ENCODE data around the gene DIPK1C. TPM values are rescaled to one million over a fixed set of nuclear protein-coding genes. Genes with fewer than 3 reads are reported as not detected.

Gene DIPK1C
- not detected in 2 replicates for total RNA-seq

DNA sequence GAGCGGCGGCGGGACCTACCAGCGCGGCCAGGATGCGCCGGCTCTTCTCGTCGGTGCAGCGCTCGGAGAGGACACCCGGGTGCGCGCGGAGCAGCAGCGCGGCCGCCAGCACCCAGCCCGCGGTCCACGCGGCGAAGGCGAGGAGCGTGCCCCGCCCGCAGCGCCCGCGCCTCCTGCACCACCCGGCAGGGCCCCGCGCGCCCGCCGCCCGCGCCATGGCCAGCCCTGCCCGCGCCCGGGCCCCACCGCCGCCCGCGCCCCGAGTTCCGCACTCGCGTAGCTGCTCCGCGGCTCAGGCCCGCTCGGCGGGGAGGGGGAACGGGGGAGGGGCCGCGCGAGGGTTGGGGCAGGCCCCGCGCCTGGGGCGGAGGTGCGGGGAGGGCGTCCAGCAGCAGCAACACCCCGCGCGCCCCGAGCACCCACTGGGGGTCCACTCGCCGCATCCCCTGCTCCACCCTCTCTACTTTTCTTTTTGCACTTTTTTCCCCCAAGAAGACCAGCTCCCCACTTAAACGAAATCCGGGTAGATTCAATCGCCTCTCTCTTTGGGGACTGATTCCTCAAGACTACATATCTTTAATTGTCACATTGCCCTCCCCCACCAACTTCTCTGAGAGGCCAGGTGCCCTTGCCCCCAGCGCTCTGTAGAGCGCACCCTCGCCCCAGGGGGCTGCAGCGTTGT lies at the start of gene DIPK1C:
Gene DIPK1C (minus strand): TSS at position 266 of the 682 bp plus-strand sequence. CDS start 49 bp downstream, at position 217.

DNA sequence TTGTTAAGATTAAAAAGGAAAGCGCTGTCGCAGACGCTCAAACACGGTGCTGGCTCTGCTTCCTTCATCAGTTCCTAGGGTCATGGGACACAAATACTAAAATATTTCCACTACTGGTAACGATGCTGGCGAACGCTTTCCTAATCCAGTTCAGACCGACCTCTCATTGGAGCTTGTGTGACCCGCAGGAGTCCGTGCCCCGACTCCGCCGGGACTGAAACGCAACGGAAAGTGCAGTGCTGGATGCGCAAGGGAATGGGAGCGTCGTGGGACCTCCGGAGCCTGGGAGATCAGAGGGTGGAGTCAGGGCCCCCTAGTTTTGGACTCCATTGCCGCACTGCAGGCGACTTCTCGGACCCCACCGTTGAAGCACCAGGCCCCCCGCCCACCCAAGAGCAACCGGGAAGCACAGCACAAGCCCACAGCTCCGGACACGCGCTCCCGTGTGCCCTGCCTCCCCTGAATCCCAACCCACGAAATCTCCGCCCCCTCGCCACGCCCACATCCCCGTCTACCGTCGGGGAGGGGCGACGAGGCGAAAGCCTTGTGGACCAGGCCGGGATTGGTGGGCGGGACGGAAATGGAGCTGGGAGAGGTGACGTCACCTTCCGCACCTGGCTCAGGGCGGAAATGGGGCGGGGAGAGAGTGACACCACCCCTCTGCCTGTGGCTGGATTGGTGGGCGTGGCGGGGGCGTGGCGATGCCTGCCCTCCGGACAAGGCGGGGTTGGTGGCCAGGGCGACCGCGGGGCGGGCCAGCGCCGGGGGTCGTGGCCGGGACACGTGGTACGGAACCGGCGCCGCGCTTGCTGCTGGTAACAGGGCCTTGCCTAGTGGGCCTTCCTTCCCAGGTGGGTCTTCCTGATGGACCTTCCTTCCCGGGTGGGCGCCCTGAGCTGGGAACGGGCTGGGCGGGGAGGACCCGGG lies 38.7 kb upstream of the DIPK1C start, which contains the start of gene CNDP2:
Gene CNDP2 (plus strand): TSS at position 783 of the 927 bp plus-strand sequence. CDS start 3,611 bp downstream, outside the sequence.

Other genes with a start within 250 kb of the DIPK1C start
- gene CYB5A, start 165.3 kb downstream of the DIPK1C start, total RNA-seq, result 51.2 and 90.0 TPM in 2 replicates
- gene C18orf63, start 141.5 kb downstream of the DIPK1C start, total RNA-seq, result not detected in 2 replicates
- gene CNDP2, start 39.1 kb upstream of the DIPK1C start, total RNA-seq, result 24.6 and 31.1 TPM in 2 replicates
- not detected in 2 replicates for gene CNDP1, start 77.2 kb upstream of the DIPK1C start, total RNA-seq
- gene ZNF407, start 140.6 kb upstream of the DIPK1C start, total RNA-seq, result 13.6 and 17.8 TPM in 2 replicates

All from subcutaneous preadipocyte (primary cell).